Measurements from ENCODE around the gene POLR3GL.
"Not testable (repeated sequence)": the region's sequence is repeated elsewhere in the genome, so short reads cannot be mapped to it uniquely, and the experiment has no call there.

POLR3GL gene

GRCh38 chr1:145964328-145965118, at the start of gene POLR3GL, which contains the start of gene ANKRD34A:
TSS of gene POLR3GL (plus strand) at chr1:145964690. CDS start at chr1:145974866, 10,176 bp downstream.
TSS of gene ANKRD34A (minus strand) at chr1:145964575. CDS start at chr1:145961759, 2,816 bp downstream.
- peak; percentile 92 to 94 for DNase-seq

- DNase-seq, result no peak
These were observed 47.7 kb upstream of the POLR3GL start for GRCh38 chr1:145916745-145917144.

GRCh38 chr1:145917595-145917994, 46.9 kb upstream of the POLR3GL start:
- DNase-seq, result no peak

- peak; percentile 93 to 95 for DNase-seq
These were observed 46.1 kb upstream of the POLR3GL start, which contains the start of gene PEX11B for GRCh38 chr1:145918144-145918991. TSS of gene PEX11B (minus strand) at chr1:145918717. CDS start at chr1:145918688, 29 bp downstream.

GRCh38 chr1:145918992-145919939, 45.2 kb upstream of the POLR3GL start:
- DNase-seq, result peak in 1 of 2 donors; percentile 20

GRCh38 chr1:145920297-145920696, 44.2 kb upstream of the POLR3GL start:
- not testable (repeated sequence) for DNase-seq

- DNase-seq, result no peak
These were observed 42.2 kb upstream of the POLR3GL start for GRCh38 chr1:145922266-145922665.

GRCh38 chr1:145926686-145927062, 37.8 kb upstream of the POLR3GL start:
- no peak for DNase-seq

GRCh38 chr1:145927063-145927886, 37.2 kb upstream of the POLR3GL start, which contains the start of gene RBM8A:
TSS of gene RBM8A (minus strand) at chr1:145927484. CDS start at chr1:145927426, 58 bp downstream.
- peak; percentile 97 to 98 for DNase-seq

- DNase-seq, result no peak
These were observed 36.4 kb upstream of the POLR3GL start for GRCh38 chr1:145927916-145928643.

GRCh38 chr1:145932522-145933009, 31.9 kb upstream of the POLR3GL start:
- DNase-seq, result peak in 1 of 2 donors; percentile 53

GRCh38 chr1:145935708-145936107, 28.8 kb upstream of the POLR3GL start:
- no peak for DNase-seq

GRCh38 chr1:145936247-145936646, 28.2 kb upstream of the POLR3GL start:
- no peak for DNase-seq

GRCh38 chr1:145937436-145937835, 27.1 kb upstream of the POLR3GL start:
- DNase-seq, result no peak

GRCh38 chr1:145942405-145942804, 22.1 kb upstream of the POLR3GL start:
- no peak for DNase-seq

GRCh38 chr1:145942871-145943270, 21.6 kb upstream of the POLR3GL start:
- DNase-seq, result no peak

- no peak for DNase-seq
These were observed 20.0 kb upstream of the POLR3GL start for GRCh38 chr1:145944532-145944931.

GRCh38 chr1:145946477-145946986, 18.0 kb upstream of the POLR3GL start:
- DNase-seq, result no peak

- no peak for DNase-seq
These were observed 16.9 kb upstream of the POLR3GL start for GRCh38 chr1:145947551-145947950.

- DNase-seq, result no peak
These were observed 15.3 kb upstream of the POLR3GL start for GRCh38 chr1:145949219-145949618.

Measured in CD4-positive, alpha-beta T cell treated with Interferon alpha-2 for 1 hour (primary cell).